ENCODE measurements around the gene ATP11A.

GRCh38 chr13:112928020-112928971, 238.5 kb downstream of the ATP11A start:
- TF ChIP-seq, protein P1, sequence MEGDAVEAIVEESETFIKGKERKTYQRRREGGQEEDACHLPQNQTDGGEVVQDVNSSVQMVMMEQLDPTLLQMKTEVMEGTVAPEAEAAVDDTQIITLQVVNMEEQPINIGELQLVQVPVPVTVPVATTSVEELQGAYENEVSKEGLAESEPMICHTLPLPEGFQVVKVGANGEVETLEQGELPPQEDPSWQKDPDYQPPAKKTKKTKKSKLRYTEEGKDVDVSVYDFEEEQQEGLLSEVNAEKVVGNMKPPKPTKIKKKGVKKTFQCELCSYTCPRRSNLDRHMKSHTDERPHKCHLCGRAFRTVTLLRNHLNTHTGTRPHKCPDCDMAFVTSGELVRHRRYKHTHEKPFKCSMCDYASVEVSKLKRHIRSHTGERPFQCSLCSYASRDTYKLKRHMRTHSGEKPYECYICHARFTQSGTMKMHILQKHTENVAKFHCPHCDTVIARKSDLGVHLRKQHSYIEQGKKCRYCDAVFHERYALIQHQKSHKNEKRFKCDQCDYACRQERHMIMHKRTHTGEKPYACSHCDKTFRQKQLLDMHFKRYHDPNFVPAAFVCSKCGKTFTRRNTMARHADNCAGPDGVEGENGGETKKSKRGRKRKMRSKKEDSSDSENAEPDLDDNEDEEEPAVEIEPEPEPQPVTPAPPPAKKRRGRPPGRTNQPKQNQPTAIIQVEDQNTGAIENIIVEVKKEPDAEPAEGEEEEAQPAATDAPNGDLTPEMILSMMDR (IDR thresholded peaks at IDR 0.05), result no peak
- TF ChIP-seq POLR2A (IDR thresholded peaks at IDR 0.05), result no peak
